Activated B cell treated with CpG ODN at 0.5 μM for 24 hours (primary cell): Measurements from ENCODE around the gene SKA1. TPM values are rescaled to one million over a fixed set of nuclear protein-coding genes. Genes with fewer than 3 reads are reported as not detected.

Experiments used
- ATAC-seq: fragments of 200-7000 bp; cut with Tn5 transposase; one replicate; pipeline ENCODE4 v1.10.0; 2021; ENCODE audit warnings: low read depth, mild to moderate bottlenecking, moderate library complexity
- CTCF ChIA-PET: fragments of 350-600 bp; sonication (Branson Sonifier 250); formaldehyde crosslinking; loops from one replicate; lab custom pipeline; 2021; ENCODE audit warnings: antibody characterized with exemption; lab: Charles Lee
- POLR2A ChIA-PET: fragments of 350-600 bp; sonication (Branson Sonifier 250); formaldehyde crosslinking; loops from one replicate; lab custom pipeline; 2021; ENCODE audit warnings: antibody characterized with exemption; lab: Charles Lee
- DNase-seq: peaks from one replicate; pipeline ENCODE4 v3.0.0; 2022
- H3K27ac Mint-ChIP-seq: one replicate; pipeline ENCODE4 v1.8.0; 2020; ENCODE audit warnings: mixed read lengths
- H3K27me3 Mint-ChIP-seq: one replicate; pipeline ENCODE4 v1.8.0; 2021; ENCODE audit warnings: mixed read lengths
- H3K36me3 Mint-ChIP-seq: one replicate; pipeline ENCODE4 v1.8.0; 2021; ENCODE audit warnings: low read depth, mixed read lengths
- H3K4me1 Mint-ChIP-seq: one replicate; pipeline ENCODE4 v1.8.0; 2021; ENCODE audit warnings: mixed read lengths
- H3K4me3 Mint-ChIP-seq: one replicate; pipeline ENCODE4 v1.8.0; 2020; ENCODE audit warnings: mild to moderate bottlenecking, mixed read lengths
- H3K9me3 Mint-ChIP-seq: one replicate; pipeline ENCODE4 v1.8.0; 2020; ENCODE audit warnings: mixed read lengths
- CTCF ChIP-seq: fragments of 200-600 bp; IDR thresholded peaks from one replicate; pipeline ENCODE4 v1.8.0; 2022; ENCODE audit warnings: antibody characterized with exemption, mild to moderate bottlenecking
- intact Hi-C: fragments of 100-400 bp; cut with micrococcal nuclease; formaldehyde crosslinking; loops from one replicate; pipeline ENCODE4 v1.15.1; 2024
- total RNA-seq: library from RNA; stranded (reverse); gene quantifications from 2 replicates; pipeline ENCODE4 v1.2.3, GENCODE V29; 2022

The SKA1 gene
- total RNA-seq, 1 donor from 2014 or later, result 0.71 TPM

GRCh38 chr18:50372743-50373142 is 2.1 kb upstream of the SKA1 start:
- CTCF ChIA-PET, result interaction anchor here (1.1 kb wide), 1 partner anchor 91 kb away, joined by 3 read pairs; the partner anchor contains the start of gene MBD1
- TF ChIP-seq CTCF, result no peak
- intact Hi-C loops, result no loop called here
- no peak overlapping the region for H3K4me3 Mint-ChIP-seq
- peaks cover 14% of the 10 kb centered on the region for H3K4me1 Mint-ChIP-seq
- H3K27ac Mint-ChIP-seq, result no peak overlapping the region
- ATAC-seq, result no peak
- DNase-seq, result no peak
- H3K27me3 Mint-ChIP-seq, result peaks cover 21% of the 10 kb centered on the region
- peaks cover 14% of the 10 kb centered on the region for H3K9me3 Mint-ChIP-seq
- POLR2A ChIA-PET, result interaction anchor here (1.5 kb wide), 1 partner anchor 91 kb away, joined by 3 read pairs; the partner anchor contains the start of gene MBD1
- peaks cover 8% of the 10 kb centered on the region for H3K36me3 Mint-ChIP-seq

GRCh38 chr18:50373561-50374219 is 1.2 kb upstream of the SKA1 start:
- Mint-ChIP-seq H3K9me3 (peaks cover 14% of the 10 kb centered on the region), H3K27ac (no peak overlapping the region), H3K36me3 (peaks cover 8% of the 10 kb centered on the region), H3K27me3 (peaks cover 15% of the 10 kb centered on the region), H3K4me1 (peaks cover 14% of the 10 kb centered on the region), H3K4me3 (no peak overlapping the region)
- ChIA-PET CTCF (interaction anchor here (1.4 kb wide), 1 partner anchor 17 kb away, joined by 6 read pairs; no protein-coding TSS in a partner anchor), POLR2A (interaction anchor here (1.0 to 1.8 kb wide), 4 partner anchors 17 to 92 kb away, joined by 3 to 13 read pairs (median 3); partner anchors contain the start of gene MBD1)
- DNase-seq (no peak), ATAC-seq (no peak)
- TF ChIP-seq CTCF, result no peak
- intact Hi-C loops, result loop anchor here (1.0 to 2.0 kb wide), 10 partner anchors 16 to 1835 kb away; partner anchors contain the start of genes C18orf32, CFAP53, CTIF and CXXC1

GRCh38 chr18:50374220-50374752 is 560 bp upstream of the SKA1 start:
- DNase-seq, result no peak
- Mint-ChIP-seq H3K27me3 (peaks cover 11% of the 10 kb centered on the region), H3K4me3 (peak overlapping the region; percentile 83), H3K4me1 (peaks cover 14% of the 10 kb centered on the region), H3K36me3 (peaks cover 6% of the 10 kb centered on the region), H3K27ac (peak overlapping the region; percentile 84), H3K9me3 (peaks cover 11% of the 10 kb centered on the region)
- intact Hi-C loops, result loop anchor here (1.0 to 2.0 kb wide), 10 partner anchors 17 to 1835 kb away; partner anchors contain the start of genes C18orf32, CFAP53, CTIF and CXXC1
- ATAC-seq, result no peak
- POLR2A ChIA-PET, result interaction anchor here (1.0 to 1.8 kb wide), 7 partner anchors 17 to 504 kb away, joined by 3 to 13 read pairs (median 3); partner anchors contain the start of genes CFAP53, MBD1 and ME2
- CTCF ChIA-PET, result interaction anchor here (0.9 to 1.4 kb wide), 3 partner anchors 15 to 108 kb away, joined by 3 to 6 read pairs (median 4); partner anchors contain the start of gene CFAP53
- no peak for TF ChIP-seq CTCF

- intact Hi-C loops, result no loop called here
Measured at GRCh38 chr18:50377061-50377798, 2.4 kb downstream of the SKA1 start.

More at GRCh38 chr18:50377061-50377798, 2.4 kb downstream of the SKA1 start:
- Mint-ChIP-seq H3K9me3 (no peaks in the 10 kb centered on the region), H3K4me1 (peaks cover 14% of the 10 kb centered on the region), H3K27ac (no peak overlapping the region), H3K4me3 (no peak overlapping the region), H3K27me3 (no peaks in the 10 kb centered on the region), H3K36me3 (no peaks in the 10 kb centered on the region)
- no peak for DNase-seq
- ATAC-seq, result no peak
- no peak for TF ChIP-seq CTCF
- CTCF ChIA-PET, result interaction anchor here (1.0 kb wide), 1 partner anchor 20 kb away, joined by 4 read pairs; no protein-coding TSS in a partner anchor
- POLR2A ChIA-PET, result no interaction called here
